ENCODE measurements around the gene TNFRSF18.
"Not testable (repeated sequence)": the region's sequence is repeated elsewhere in the genome, so short reads cannot be mapped to it uniquely, and the experiment has no call there.

DNA sequence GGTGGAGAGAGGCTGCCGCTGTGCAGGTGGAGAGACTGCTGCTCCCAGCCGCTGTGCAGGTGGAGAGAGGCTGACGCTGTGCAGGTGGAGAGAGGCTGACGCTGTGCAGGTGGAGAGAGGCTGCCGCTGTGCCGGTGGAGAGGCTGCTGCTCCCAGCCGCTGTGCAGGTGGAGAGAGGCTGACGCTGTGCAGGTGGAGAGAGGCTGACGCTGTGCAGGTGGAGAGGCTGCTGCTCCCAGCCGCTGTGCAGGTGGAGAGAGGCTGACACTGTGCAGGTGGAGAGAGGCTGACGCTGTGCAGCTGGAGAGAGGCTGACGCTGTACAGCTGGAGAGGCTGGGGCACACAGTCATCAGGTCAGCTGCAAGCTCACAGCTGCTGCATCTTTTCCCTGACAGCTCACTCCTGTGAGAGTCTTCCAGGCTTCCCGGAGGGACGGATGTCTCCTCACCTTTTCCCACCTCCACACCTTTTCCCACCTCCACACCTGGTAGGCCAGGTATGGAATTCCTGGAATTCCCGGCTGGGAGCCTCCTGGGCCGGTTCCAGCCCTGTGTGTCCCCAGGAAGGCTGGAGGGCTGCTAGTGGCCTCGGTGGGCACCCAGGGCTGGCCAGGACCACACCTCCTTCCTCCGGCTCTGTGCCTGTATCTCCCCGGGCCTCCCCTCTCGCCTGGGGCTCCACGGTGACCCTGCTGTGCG, 30.2 kb downstream of the TNFRSF18 start:
- not testable (repeated sequence) for TF ChIP-seq CTCF (IDR thresholded peaks at IDR 0.05; ENCODE audit: extremely low read depth in 1 of 2, insufficient read depth in 1 of 2, low read depth in 1 of 2, low read length in 2 of 2); POLR2A (IDR thresholded peaks at IDR 0.05; ENCODE audit: low read depth, low read length); MYC (IDR thresholded peaks at IDR 0.05; ENCODE audit: low read depth, low read length); POLR2AphosphoS5 (IDR thresholded peaks at IDR 0.05; ENCODE audit: insufficient read depth, low read depth, low read length); JUN (IDR thresholded peaks at IDR 0.05; ENCODE audit: borderline replicate concordance, insufficient read depth, insufficient read length, low read depth); FOS (IDR thresholded peaks at IDR 0.05; ENCODE audit: borderline replicate concordance, insufficient read depth, low read length)

Data from endothelial cell of umbilical vein (primary cell).